NOMO-1 treated with DMSO at 0.1 percent for 48 hours (cell line): ENCODE results near the gene COQ3.
"Not testable (repeated sequence)": the region's sequence is repeated elsewhere in the genome, so short reads cannot be mapped to it uniquely, and the experiment has no call there.

ENCODE experiments used
- DNase-seq: peaks from one replicate; lab custom pipeline; 2025; ENCODE audit not compliant: unreplicated experiment; lab: John Stamatoyannopoulos, UW

COQ3 gene

DNA sequence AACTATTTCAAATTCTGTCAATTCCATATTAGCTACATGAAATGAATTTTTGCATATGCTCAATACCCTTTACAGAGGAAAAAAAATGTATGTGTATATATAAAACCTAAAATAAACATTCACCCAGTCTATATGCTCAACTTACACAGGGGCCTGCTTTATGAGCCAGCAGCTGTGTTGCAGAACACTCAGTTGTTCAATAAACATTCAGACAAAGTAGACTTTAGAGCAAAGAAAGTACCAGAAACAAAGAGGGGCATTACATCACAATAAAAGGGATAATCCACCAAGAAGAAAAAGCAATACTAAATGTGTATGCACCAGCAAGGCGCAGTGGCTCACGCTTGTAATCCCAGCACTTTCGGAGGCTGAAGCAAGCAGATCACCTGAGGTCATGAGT, 9.5 kb downstream of the COQ3 start:
- no peak for DNase-seq

DNA sequence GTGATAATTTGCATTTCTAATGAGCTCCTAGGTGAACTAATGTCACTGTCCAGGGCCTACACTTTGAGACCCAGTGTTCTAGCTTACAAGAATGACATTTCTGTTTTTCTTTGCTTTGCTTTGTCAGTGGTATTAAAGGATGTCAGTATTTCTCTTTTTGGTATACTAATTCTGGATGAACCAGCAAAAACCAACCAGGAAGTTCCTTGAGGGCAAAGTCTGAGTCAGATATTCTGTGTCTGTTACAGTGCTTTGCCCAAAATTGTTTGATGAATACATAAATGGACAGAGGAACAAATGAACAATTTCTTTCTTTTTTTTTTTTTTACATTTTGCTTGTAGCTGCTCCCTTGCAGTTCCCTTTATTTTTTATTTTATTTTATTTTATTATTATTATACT, 15.4 kb downstream of the COQ3 start:
- no peak for DNase-seq

- DNase-seq: no peak
These were observed 24.5 kb downstream of the COQ3 start for GRCh38 chr6:99369533-99369932.

DNA sequence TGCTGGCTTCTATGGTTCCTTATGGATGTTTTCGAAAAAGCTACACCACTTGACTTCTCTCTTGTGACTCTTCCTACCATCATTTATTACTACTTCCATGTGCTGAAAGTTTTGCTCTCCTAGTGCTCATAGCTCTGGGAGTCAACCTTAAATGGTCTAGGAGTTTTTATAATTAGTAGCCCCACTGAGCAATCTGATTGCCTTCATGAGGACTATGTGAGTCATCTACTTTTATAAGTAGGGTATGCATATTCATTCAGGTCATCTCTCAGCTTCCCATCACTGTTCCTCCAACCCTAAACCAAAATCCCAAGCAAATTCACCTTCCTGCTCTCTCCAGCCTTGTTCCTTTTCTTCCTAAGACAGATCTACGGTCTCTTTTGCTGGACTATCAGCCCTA, 27.1 kb downstream of the COQ3 start:
- no peak for DNase-seq

GRCh38 chr6:99364026-99364425, 30.0 kb downstream of the COQ3 start:
- no peak for DNase-seq

GRCh38 chr6:99362678-99363268, 31.2 kb downstream of the COQ3 start:
- no peak for DNase-seq

DNA sequence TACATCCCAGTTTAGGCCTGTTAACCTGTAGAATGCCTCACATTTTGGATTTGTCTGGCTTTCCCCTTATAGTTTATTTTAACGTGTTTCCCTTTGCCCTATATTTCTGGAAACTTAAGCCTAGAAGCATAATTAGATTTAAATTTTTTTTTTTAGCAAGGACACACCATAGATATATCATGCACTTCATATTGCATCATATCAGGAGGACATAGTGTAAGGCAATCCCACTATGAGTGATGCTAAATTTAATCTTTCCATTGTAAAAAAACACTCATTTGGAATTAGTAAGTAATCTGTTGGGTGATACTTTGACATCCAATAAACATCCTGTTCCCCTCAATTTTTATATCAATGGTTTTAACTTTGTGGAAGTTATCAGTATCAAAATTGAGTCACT, 34.2 kb downstream of the COQ3 start:
- DNase-seq: no peak

- DNase-seq: no peak
These were observed 37.4 kb downstream of the COQ3 start for GRCh38 chr6:99356641-99357040.

GRCh38 chr6:99354983-99355382, 39.0 kb downstream of the COQ3 start:
- no peak for DNase-seq

DNA sequence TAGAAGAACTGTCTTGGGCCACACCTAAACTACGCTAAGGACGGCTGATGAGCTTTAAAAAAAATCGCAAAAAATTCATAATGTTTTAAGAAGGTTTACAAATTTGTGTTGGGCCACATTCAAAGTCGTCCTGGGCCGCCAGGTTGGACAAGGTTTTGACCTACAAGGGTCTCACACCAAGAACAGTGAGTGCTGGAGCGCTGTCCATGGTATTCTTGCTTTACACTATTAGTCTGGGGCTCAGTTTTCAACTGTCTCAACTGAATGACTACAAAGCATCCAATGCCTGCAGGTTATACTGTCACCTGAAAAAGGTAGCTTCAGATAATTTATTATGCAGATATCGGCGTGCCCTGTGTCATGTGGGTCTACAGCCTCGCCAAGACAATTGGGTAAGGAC, 40.9 kb downstream of the COQ3 start:
- no peak for DNase-seq

- no peak for DNase-seq
These were observed 43.4 kb downstream of the COQ3 start for GRCh38 chr6:99350573-99350972.

DNA sequence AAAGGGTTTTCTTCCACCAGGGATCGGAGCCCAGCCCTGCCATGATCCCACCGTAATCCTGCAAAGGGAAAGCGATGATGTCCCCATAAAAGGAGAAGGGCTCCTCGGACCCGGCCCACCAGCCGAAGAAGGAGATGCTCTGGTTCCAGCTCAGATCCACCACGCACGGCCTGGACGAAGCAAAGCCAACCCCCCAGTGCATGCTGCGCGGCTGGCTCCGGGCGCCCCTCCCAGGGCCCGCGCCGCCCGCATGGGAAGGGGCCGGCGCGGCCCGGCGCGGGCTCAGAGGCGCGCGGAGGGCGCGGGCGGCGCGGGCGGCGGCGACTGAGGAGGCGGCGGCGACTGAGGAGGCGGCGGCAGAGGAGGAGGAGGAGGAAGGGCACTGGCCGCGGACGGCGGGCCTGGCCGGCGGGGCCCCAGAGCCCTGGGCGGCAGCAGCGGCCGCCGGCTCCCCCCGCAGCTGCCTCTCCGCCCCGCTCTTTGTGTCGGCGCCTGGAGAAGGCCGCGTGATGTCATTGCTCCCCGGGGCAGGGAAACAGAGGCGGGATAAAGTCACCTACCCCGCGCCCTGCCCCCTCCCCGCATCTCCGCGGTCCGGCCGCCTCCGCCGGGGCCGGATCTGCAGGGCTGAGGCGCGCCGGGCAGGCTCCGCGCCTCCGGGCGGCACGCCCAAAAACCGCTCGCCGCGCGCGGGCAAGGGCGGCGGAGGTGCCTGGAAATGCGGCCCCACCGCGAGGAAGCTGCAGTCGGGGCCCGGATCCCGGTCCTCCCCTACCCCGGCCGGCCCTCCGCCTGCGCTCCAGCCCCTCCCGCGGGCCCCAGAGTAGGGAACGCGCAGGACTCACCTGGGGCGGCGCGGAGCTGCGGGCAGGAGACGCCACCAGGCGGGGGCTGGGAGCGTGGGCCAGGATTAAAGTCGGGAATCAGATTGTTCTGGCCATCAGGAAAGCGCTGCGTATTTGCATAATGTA, 44.5 kb downstream of the COQ3 start, which contains the start of gene FAXC:
Gene FAXC, minus strand, starts transcription at position 504 of the 971 bp plus-strand sequence. Its CDS starts 302 bp downstream, at position 202.
- DNase-seq: no peak

DNA sequence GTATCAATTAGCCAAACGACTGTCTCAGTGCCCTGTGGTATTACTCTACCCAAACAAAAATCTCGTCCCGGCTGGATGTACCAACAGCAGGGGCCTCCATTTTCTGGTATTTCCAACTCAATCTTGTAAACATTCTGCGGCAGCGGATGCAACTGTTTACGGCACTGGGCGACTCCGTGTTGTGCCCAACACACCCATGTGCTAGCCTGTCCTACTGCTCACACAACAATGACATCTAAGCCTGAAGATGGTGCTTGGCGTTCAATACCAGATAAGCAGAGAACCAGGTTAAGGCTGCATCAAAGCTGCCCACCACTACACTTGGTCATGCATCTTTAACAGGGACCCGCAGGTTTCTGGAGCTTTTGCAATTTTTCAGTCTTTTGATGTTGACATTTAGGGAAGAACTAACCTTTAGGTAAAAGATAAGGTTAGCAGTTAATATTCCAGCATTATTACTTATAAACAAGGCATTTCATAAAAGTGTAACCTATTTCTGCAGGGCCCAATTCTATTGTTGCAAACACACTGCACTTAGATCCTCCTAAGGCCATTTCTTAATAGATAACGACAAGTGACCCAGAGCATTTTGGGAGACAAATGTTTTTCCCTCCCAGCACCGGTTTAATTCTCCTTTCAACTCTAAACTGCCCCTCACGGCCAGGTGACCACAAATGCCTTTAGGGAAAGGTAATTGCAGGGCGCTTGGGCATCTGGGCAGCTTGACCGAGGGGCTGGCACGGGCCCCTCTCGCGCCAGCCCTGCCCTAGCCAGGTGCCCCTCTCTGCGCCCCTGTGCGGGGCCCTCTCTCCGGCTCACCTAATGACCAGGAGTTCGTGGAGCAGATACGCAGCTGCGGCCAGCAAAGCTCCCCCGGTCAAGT, 45.5 kb downstream of the COQ3 start:
- no peak for DNase-seq

GRCh38 chr6:99347804-99348203, 46.2 kb downstream of the COQ3 start:
- DNase-seq: no peak

- no peak for DNase-seq
These were observed 47.4 kb downstream of the COQ3 start for GRCh38 chr6:99346595-99346994.

DNA sequence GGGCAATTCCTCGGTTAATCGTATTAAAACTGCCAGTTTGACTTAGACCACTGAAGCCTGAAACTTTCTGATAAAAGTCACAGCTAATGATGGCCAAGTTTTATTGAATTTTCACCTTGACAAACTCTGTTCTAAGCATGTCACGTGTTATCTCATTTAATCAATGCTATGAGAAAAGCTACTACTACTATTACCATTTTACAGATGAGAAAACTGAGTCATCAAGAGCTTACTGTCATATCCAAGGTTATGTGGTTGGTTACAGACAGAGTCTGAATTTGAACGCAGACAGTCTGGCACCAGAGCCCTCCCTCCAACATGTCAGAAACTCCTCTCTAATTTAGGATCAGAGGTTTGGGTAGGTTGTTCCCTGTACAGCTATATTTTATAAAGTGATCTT, 48.8 kb downstream of the COQ3 start:
- no peak for DNase-seq

GRCh38 chr6:99344289-99344688, 49.7 kb downstream of the COQ3 start:
- no peak for DNase-seq

DNA sequence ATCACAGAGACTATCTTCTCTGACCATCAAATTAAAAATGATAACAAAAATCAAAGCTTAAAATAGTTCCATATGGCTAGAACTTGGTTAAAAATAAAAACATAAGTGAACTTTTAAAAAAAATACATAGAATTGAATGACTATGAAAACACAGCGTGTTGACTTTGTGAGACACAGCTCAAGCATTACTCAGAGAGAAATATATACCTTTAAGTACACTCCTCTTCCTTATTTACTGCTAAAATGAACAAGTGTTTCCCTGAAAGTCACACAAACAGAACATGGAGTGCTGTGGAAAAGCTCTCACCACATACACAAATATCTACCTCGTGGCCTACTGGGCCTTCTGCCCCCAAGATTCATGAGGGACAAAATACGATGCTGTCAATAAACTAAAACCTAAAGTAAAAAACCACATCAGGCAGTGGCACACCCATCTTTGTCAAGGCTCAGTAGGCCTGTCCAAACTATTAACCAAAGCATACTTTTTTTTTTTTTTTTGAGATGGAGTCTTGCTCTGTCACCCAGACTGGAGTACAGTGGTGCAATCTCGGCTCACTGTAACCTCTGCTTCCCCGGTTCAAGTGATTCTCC, 52.0 kb downstream of the COQ3 start:
- no peak for DNase-seq

DNA sequence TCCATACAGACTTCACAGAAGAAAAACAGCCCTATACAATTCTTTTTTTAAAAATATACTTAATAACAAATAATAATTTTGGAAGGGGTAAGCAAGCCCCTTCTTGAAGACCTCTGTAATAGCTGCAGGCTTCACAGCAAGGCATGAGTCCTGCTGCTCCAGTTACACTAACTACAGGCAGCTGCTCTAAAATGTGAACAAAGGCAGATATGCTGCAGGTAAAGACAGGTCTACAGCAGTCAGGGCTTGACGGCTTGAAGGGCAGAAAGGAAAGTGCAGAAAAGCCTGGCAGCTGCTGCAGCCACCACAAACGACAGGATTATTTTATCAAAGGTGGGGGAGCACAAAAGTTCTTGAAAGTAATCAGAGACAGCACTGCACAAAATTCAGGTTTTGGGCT, 55.8 kb downstream of the COQ3 start:
- no peak for DNase-seq

- not testable (repeated sequence) for DNase-seq
These were observed 58.7 kb downstream of the COQ3 start for GRCh38 chr6:99335298-99335697.

DNA sequence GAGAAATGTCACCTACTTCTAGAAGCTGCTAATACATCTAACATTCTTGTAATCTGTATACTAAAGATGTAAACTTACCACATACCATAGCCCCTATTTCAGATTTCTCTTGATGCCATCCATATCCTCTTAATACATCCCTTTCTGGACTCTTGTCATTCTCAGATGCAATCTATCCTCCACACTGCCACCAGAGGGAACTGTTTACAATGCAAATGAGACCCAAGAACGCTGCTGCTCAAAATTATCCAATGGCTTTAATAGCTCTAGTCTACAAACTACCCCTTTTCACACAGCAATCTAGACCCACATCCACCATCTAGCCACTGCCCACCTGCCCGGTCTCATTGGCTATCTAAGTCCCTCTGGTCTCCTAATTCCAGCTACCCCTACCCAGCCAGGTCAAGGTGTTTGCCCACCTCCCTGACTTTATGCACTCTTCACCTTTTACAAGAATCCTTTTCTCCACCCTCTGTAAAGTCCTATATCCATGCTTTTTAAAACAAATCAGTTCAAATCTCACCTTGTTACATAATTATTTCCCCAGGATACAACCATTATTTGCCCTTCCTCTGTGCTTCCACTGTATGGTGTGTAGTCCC, 59.4 kb downstream of the COQ3 start:
- DNase-seq: peak; percentile 43
